GM12892 (cell line): ENCODE results near the gene NSG1.

ENCODE experiments used
- POLR2A ChIP-seq: IDR thresholded peaks from 2 replicates; pipeline ENCODE4 v1.6.1; 2011; ENCODE audit warnings: low read depth, low read length, control low read depth
- TAF1 ChIP-seq: IDR thresholded peaks from 2 replicates; pipeline ENCODE4 v1.6.1; 2011; ENCODE audit warnings: low read depth, mild to moderate bottlenecking, control low read depth, low read length, borderline replicate concordance

- TF ChIP-seq TAF1: no peak
- TF ChIP-seq POLR2A: no peak
Measured at GRCh38 chr4:4396628-4397440, 9.9 kb downstream of the NSG1 start.
